GM18907 (cell line): ENCODE results near the gene SMIM28.

Experiments used
- ATAC-seq: cut with Tn5 transposase; IDR thresholded peaks from one replicate; pipeline ENCODE4 v1.9.1; 2021; ENCODE audit warnings: mild to moderate bottlenecking, moderate library complexity; ENCODE audit not compliant: unreplicated experiment

The SMIM28 gene

GRCh38 chr6:138372711-138373463, 4.8 kb upstream of the SMIM28 start:
- ATAC-seq, result no peak

DNA sequence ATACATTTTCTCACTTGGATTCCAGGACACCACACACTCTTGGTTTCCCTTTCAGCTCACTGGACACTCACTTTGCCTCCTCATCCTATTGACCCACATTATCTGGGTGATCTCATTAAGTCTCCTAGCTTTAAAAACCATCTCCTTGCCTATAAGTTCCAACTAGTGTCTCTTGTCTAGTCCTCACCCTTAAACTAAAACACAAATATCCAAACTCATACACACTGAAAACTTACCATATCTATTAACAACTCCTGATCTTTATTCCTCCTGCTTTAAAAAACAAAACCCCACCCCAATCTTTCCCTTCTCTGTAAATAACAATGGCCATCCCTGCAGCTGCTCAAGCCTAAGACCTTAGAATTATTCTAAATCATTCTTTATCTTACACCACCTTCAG, 3.5 kb upstream of the SMIM28 start:
- ATAC-seq, result no peak

- ATAC-seq, result no peak
These were observed 2.9 kb upstream of the SMIM28 start for GRCh38 chr6:138374815-138375214.

DNA sequence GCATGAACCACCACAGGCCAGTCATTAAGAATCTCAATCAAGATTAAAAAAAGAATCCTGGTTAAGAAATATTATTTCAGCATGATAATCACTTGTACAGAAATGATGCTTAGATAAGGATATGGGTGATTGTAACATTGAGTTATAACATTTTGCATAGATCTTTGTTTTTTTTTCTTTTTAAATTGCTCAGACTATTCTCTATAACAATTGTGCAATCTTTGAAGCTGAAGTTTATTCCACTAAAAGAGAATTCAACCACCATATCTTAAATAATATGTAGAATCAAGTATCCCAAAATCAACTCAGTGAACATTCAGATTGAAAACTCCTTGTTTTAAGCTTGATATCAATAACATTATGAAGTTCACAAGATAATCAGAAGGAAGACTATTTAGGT, 663 bp upstream of the SMIM28 start:
- no peak for ATAC-seq

- ATAC-seq, result no peak
These were observed 758 bp downstream of the SMIM28 start for GRCh38 chr6:138378463-138378862.

- ATAC-seq, result no peak
These were observed 5.0 kb downstream of the SMIM28 start for GRCh38 chr6:138382498-138383265.

DNA sequence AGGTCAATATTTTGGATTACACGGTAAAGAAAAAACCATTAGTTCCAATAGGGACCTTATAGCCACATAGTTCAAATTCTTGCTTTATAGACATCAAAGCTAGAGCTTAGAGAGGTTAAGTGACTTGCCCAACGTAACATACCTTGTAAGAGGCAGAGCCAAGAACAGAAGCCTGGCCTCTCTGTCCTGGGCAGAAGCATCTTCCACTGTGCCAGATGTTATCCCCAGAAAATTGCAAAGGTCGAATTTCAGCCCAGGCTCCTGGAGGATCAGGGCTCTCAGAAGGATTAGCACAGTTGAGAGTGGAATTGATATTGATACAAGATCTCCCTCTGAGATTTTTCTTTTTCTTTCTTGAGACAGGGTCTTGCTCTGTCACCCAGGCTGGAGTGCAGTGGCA, 6.1 kb downstream of the SMIM28 start:
- no peak for ATAC-seq

DNA sequence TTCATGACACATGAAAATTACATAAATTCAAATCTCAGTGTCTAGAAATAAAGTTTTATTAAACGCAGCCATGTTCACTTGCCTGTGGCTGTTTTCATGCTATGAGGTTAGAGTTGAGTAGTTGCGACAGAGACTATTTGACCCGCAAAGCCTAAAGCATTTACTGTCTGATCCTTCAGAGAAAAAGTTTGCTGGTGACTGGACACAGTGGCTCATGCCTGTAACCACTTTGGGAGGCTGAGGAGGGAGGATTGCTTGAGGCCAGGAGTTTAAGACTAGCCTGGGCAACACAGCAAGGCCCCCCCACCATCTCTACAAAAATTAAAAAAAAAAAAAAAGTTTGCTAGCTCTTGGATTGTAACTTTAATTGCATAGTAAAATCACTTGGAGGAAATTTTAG, 9.2 kb downstream of the SMIM28 start:
- no peak for ATAC-seq

DNA sequence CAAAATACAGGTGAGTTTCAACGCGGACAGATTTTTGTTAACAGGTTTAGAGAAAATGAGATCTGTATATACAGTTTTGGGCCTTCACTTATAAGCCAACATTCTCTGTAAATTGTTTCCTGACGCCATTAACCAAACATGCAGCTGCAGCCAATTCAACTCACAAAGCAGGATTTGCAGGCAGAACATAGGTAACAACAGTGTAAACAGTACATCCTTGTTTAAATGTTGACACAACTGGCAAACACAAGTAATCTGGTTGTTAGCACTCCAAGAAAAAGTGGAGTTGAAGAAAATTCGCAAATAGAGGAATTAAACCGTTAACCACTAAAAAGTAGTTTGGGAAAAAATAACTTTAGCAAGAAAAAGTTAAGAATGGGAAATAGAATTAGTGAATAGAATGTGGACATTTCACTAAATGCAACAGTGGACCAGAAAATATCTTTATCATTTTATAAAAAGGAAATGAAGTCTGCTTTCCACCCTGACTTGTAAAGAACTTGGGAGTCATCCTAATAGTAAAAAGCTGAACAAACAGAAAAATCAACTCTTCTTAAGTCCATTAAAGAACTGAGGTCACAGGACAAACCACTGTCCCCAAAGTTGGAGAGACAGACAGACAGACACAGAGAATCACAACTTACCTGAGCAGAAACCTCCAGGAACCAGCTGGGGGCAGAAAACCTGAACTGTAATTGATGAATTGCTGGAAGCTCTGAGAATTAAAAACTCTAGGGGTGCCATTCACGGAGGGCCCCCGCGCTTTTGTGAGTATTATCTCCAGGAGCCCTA, 10.1 kb downstream of the SMIM28 start:
- no peak for ATAC-seq

- ATAC-seq, result no peak
These were observed 11.8 kb downstream of the SMIM28 start for GRCh38 chr6:138389551-138389950.

- no peak for ATAC-seq
These were observed 16.4 kb downstream of the SMIM28 start for GRCh38 chr6:138393871-138394783.

- no peak for ATAC-seq
These were observed 19.0 kb downstream of the SMIM28 start for GRCh38 chr6:138396709-138397108.

- no peak for ATAC-seq
These were observed 19.7 kb downstream of the SMIM28 start for GRCh38 chr6:138397128-138398122.

DNA sequence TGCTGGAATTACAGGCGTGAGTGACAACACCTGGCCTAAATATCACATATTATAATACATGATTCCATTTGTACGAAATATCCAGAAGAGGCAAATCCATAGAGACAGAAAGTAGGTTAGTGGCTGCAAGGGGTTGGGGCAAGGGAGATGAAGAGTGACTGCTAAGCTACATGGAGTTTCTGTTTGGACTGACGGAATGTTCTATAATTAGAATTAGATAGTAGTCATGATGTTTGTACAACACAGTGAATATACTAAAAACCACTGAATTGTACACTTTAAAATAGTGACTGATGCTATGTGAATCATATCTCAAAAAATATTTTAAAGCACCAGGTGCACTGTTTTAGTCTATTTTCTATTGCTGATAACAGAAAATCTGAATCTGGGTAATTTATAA, 22.6 kb downstream of the SMIM28 start:
- no peak for ATAC-seq

GRCh38 chr6:138401960-138402837, 24.5 kb downstream of the SMIM28 start:
- ATAC-seq, result no peak

DNA sequence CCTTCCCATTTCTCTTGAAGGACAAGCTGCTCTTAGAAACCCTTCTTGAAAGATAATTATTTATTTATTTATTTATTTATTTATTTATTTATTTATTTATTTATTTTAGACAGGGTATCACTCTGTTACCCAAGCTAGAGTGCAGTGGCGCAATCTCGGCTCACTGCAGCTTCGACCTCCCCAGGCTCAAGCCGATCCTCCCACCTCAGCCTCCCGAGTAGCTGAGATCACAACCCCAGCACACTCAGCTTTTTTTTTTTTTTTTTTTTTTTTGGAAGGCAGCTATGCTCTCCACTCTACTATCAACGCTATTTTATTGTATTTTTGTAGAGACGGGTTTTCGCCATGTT, 25.1 kb downstream of the SMIM28 start:
- ATAC-seq, result no peak

GRCh38 chr6:138403324-138403800, 25.7 kb downstream of the SMIM28 start:
- ATAC-seq, result peak; percentile 12
